ENCODE results near the gene TSG101.

Gene TSG101
- 16.5 to 24.3 reads per million in 2 donors for total RNA-seq

- peak; percentile 75 to 94 (median 86) for DNase-seq
Measured at GRCh38 chr11:18526521-18527296, at the start of gene TSG101. TSS of gene TSG101 (minus strand) at chr11:18526942. CDS start at chr11:18526816, 126 bp downstream.

GRCh38 chr11:18575361-18575760 lies 48.6 kb upstream of the TSG101 start:
- DNase-seq = peak in 1 of 5 experiments; percentile 55

GRCh38 chr11:18567081-18567480 lies 40.3 kb upstream of the TSG101 start:
- DNase-seq = no peak

- no peak for DNase-seq
Measured at GRCh38 chr11:18566406-18566805, 39.7 kb upstream of the TSG101 start.

GRCh38 chr11:18564149-18564548 lies 37.4 kb upstream of the TSG101 start:
- DNase-seq = no peak

- DNase-seq = no peak
Measured at GRCh38 chr11:18563090-18563730, 36.5 kb upstream of the TSG101 start.

- no peak for DNase-seq
Measured at GRCh38 chr11:18548001-18548400, 21.3 kb upstream of the TSG101 start.

- DNase-seq = peak in 2 of 5 experiments; percentile 17 to 57
Measured at GRCh38 chr11:18540207-18541009, 13.7 kb upstream of the TSG101 start.

- DNase-seq = no peak
Measured at GRCh38 chr11:18536209-18536608, 9.5 kb upstream of the TSG101 start.

- no peak for DNase-seq
Measured at GRCh38 chr11:18534245-18534644, 7.5 kb upstream of the TSG101 start.

GRCh38 chr11:18533365-18533764 lies 6.6 kb upstream of the TSG101 start:
- DNase-seq = no peak

GRCh38 chr11:18527512-18527911 lies 770 bp upstream of the TSG101 start:
- peak in 1 of 5 experiments; percentile 30 for DNase-seq

- no peak for DNase-seq
Measured at GRCh38 chr11:18526130-18526520, 617 bp downstream of the TSG101 start.

GRCh38 chr11:18524248-18524647 lies 2.5 kb downstream of the TSG101 start:
- no peak for DNase-seq

- DNase-seq = no peak
Measured at GRCh38 chr11:18523084-18523483, 3.7 kb downstream of the TSG101 start.

GRCh38 chr11:18522388-18522787 lies 4.4 kb downstream of the TSG101 start:
- peak in 1 of 5 experiments; percentile 44 for DNase-seq

GRCh38 chr11:18521122-18521521 lies 5.6 kb downstream of the TSG101 start:
- DNase-seq = no peak

GRCh38 chr11:18502352-18502751 lies 24.4 kb downstream of the TSG101 start:
- DNase-seq = no peak

- no peak for DNase-seq
Measured at GRCh38 chr11:18501629-18502028, 25.1 kb downstream of the TSG101 start.

GRCh38 chr11:18498039-18498438 lies 28.7 kb downstream of the TSG101 start:
- DNase-seq = no peak

GRCh38 chr11:18495703-18496102 lies 31.0 kb downstream of the TSG101 start:
- no peak for DNase-seq

- no peak for DNase-seq
Measured at GRCh38 chr11:18495271-18495670, 31.5 kb downstream of the TSG101 start.

- no peak for DNase-seq
Measured at GRCh38 chr11:18493310-18493709, 33.4 kb downstream of the TSG101 start.
